A549 (cell line): ENCODE measurements around the gene ABO.

Source experiments
- CTCF ChIP-seq: fragments of >200 bp; sonication (Bioruptor Twin); formaldehyde crosslinking; IDR thresholded peaks from 3 replicates; pipeline ENCODE4 v1.5.1; 2016
- JUN ChIP-seq, 2 experiments: fragments of >200 bp; sonication (Bioruptor Twin); formaldehyde crosslinking; IDR thresholded peaks; 2 replicates in 1 of 2; 3 replicates in 1 of 2; pipeline ENCODE4 v1.6.1; 2016 to 2017
- PBX3 ChIP-seq: IDR thresholded peaks from 2 replicates; pipeline ENCODE4 v1.6.1; 2012
- POLR2A ChIP-seq: IDR thresholded peaks from 2 replicates; pipeline ENCODE4 v1.6.1; 2012; ENCODE audit warnings: mild to moderate bottlenecking, low read length

GRCh38 chr9:133256686-133257091 is 18.3 kb downstream of the ABO start:
- TF ChIP-seq CTCF, result no peak
- no peak for TF ChIP-seq JUN (IDR thresholded peaks at IDR 0.05)
- TF ChIP-seq PBX3, result no peak
- no peak for TF ChIP-seq POLR2A
